ENCODE measurements around the gene TTC12. TPM values are rescaled to one million over a fixed set of nuclear protein-coding genes. Genes with fewer than 3 reads are reported as not detected.

Gene TTC12, protein sequence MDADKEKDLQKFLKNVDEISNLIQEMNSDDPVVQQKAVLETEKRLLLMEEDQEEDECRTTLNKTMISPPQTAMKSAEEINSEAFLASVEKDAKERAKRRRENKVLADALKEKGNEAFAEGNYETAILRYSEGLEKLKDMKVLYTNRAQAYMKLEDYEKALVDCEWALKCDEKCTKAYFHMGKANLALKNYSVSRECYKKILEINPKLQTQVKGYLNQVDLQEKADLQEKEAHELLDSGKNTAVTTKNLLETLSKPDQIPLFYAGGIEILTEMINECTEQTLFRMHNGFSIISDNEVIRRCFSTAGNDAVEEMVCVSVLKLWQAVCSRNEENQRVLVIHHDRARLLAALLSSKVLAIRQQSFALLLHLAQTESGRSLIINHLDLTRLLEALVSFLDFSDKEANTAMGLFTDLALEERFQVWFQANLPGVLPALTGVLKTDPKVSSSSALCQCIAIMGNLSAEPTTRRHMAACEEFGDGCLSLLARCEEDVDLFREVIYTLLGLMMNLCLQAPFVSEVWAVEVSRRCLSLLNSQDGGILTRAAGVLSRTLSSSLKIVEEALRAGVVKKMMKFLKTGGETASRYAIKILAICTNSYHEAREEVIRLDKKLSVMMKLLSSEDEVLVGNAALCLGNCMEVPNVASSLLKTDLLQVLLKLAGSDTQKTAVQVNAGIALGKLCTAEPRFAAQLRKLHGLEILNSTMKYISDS
- total RNA-seq = 5.5 and 6.8 TPM in 2 replicates

DNA sequence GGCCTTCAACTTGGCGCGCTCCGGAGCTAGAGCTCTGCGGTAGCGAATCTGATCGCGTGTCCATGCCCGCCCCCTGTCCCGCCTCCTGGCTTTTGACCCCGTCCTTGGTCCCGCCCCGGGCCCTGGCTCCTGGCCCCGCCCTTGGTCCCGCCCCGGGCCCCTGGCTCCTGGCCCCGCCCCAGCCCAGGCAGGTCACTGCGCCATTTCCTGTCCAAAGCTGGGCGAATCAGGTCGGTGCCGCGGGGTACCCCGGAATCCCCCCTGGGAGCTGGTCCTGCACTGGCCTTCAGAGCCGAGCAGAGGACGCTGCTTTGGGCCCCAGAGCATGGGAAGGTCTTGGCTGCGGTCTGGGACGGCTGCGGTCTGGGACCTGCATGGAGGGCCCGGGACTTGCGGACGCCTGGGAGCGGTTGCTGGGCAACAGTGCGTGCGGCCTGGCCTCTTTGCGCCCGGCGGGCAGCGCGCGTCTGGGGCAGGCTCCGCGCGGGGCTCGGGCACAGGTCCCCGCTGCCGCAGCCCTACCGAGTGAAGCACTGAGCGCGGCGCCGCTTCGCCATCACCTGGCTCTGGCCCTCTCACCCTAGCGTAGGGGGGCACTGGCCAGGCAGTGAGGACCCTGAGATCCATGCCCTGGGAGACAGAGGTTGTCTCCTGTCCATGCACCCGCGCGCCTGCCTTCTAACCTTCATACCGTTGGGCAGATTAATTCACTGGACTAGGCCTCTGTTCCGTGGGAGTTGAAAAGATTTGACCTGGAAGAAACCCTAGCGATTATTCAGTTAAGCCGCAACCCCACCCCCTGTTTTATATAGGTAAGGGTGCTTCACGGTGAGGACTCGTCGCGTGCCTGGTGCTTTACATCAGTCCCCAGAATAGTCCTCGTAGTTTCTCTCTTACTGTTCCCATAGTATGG lies at the start of gene TTC12:
Gene TTC12 (plus strand): TSS at position 195 of the 913 bp plus-strand sequence. CDS start 1,675 bp downstream, outside the sequence.

DNA sequence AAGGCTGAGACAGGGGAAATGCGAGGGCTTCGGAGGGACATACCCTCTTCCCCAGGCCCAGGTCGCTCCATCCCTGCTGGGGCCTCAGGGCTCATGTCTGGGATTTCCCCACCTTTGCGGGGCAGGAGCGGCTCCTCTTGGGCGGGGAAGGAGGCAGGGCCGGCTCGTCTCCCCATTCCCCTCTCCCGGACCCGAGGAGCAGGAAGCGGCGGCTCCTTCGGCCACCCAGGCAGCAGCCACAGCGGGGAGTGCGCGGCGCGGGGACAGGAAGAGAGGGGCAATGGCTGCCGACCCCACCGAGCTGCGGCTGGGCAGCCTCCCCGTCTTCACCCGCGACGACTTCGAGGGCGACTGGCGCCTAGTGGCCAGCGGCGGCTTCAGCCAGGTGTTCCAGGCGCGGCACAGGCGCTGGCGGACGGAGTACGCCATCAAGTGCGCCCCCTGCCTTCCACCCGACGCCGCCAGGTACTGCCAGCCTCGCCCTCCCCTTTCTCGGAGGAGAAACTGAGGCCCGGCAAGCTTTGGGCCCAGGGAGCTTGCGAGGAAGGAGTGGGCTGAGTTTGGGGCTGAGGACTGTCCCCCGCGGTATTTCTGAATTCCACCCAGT lies 73.3 kb downstream of the TTC12 start, which contains the start of gene ANKK1:
Gene ANKK1 (plus strand): TSS at position 175 of the 607 bp plus-strand sequence. CDS start 106 bp downstream, at position 281.

Other genes starting within 250 kb of the TTC12 start
- not detected in 2 replicates for gene ANKK1, start 73.2 kb downstream of the TTC12 start, total RNA-seq
- not detected in 2 replicates for gene DRD2, start 160.8 kb downstream of the TTC12 start, total RNA-seq